KMS-11 (cell line): ENCODE measurements around the gene TWSG1.
"Not testable (repeated sequence)": the region's sequence is repeated elsewhere in the genome, so short reads cannot be mapped to it uniquely, and the experiment has no call there.

Source experiments
- H2AFZ ChIP-seq: fragments of 200-600 bp; sonication (generic); 2 replicates; pipeline ENCODE4 v1.6.1; 2016; ENCODE audit warnings: antibody characterized with exemption, mixed run types, low read depth
- H3K27ac ChIP-seq: fragments of 200-600 bp; sonication (generic); 2 replicates; pipeline ENCODE4 v1.6.1; 2016; ENCODE audit warnings: mild to moderate bottlenecking, mixed run types
- H3K27me3 ChIP-seq: fragments of 200-600 bp; sonication (generic); 2 replicates; pipeline ENCODE4 v1.6.1; 2017; ENCODE audit warnings: mild to moderate bottlenecking, low read depth, mixed run types, moderate library complexity; ENCODE audit not compliant: insufficient read depth
- H3K36me3 ChIP-seq: fragments of 200-600 bp; sonication (generic); 2 replicates; pipeline ENCODE4 v1.6.1; 2017; ENCODE audit warnings: mild to moderate bottlenecking, mixed run types; ENCODE audit not compliant: insufficient read depth
- H3K4me1 ChIP-seq: fragments of 200-600 bp; sonication (generic); 2 replicates; pipeline ENCODE4 v1.6.1; 2016; ENCODE audit warnings: mild to moderate bottlenecking, low read depth, mixed run types; ENCODE audit not compliant: poor library complexity, severe bottlenecking
- H3K4me2 ChIP-seq: fragments of 200-600 bp; sonication (generic); 2 replicates; pipeline ENCODE4 v1.7.0; 2016; ENCODE audit warnings: mild to moderate bottlenecking, mixed run types
- H3K4me3 ChIP-seq: fragments of 200-600 bp; sonication (generic); IDR thresholded peaks from 2 replicates; pipeline ENCODE4 v1.6.1; 2017; ENCODE audit warnings: low read depth, low read length, mixed read lengths; ENCODE audit not compliant: insufficient read depth
- H3K79me2 ChIP-seq: fragments of 200-600 bp; sonication (generic); 2 replicates; pipeline ENCODE4 v1.6.1; 2016; ENCODE audit warnings: low read depth, mixed run types; ENCODE audit not compliant: insufficient read depth
- H3K9ac ChIP-seq: fragments of 200-600 bp; sonication (generic); 2 replicates; pipeline ENCODE4 v1.6.1; 2016; ENCODE audit warnings: mild to moderate bottlenecking, mixed run types
- H4K20me1 ChIP-seq: fragments of 200-600 bp; sonication (generic); 2 replicates; pipeline ENCODE4 v1.6.1; 2016; ENCODE audit warnings: mild to moderate bottlenecking, mixed run types; ENCODE audit not compliant: insufficient read depth
- TF ChIP-seq, protein P1 (sequence below): fragments of 200-600 bp; sonication (generic); conservative IDR thresholded peaks from 2 replicates; pipeline ENCODE4 v1.6.1; 2017; ENCODE audit warnings: low read depth, mild to moderate bottlenecking, antibody characterized with exemption, low read length, moderate library complexity, mixed read lengths

TWSG1 gene

GRCh38 chr18:9431296-9431695 is 96.7 kb downstream of the TWSG1 start:
- TF ChIP-seq, protein P1, sequence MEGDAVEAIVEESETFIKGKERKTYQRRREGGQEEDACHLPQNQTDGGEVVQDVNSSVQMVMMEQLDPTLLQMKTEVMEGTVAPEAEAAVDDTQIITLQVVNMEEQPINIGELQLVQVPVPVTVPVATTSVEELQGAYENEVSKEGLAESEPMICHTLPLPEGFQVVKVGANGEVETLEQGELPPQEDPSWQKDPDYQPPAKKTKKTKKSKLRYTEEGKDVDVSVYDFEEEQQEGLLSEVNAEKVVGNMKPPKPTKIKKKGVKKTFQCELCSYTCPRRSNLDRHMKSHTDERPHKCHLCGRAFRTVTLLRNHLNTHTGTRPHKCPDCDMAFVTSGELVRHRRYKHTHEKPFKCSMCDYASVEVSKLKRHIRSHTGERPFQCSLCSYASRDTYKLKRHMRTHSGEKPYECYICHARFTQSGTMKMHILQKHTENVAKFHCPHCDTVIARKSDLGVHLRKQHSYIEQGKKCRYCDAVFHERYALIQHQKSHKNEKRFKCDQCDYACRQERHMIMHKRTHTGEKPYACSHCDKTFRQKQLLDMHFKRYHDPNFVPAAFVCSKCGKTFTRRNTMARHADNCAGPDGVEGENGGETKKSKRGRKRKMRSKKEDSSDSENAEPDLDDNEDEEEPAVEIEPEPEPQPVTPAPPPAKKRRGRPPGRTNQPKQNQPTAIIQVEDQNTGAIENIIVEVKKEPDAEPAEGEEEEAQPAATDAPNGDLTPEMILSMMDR: no peak
- Histone ChIP-seq H3K79me2 (no peaks in the 10 kb centered on the region), H3K36me3 (no peaks in the 10 kb centered on the region), H3K27me3 (no peaks in the 10 kb centered on the region), H3K4me2 (no peak overlapping the region), H2AFZ (no peak overlapping the region), H3K4me3 (no peak overlapping the region), H3K4me1 (no peaks in the 10 kb centered on the region), H3K9ac (no peak overlapping the region), H3K27ac (no peak overlapping the region), H4K20me1 (no peaks in the 10 kb centered on the region)

DNA sequence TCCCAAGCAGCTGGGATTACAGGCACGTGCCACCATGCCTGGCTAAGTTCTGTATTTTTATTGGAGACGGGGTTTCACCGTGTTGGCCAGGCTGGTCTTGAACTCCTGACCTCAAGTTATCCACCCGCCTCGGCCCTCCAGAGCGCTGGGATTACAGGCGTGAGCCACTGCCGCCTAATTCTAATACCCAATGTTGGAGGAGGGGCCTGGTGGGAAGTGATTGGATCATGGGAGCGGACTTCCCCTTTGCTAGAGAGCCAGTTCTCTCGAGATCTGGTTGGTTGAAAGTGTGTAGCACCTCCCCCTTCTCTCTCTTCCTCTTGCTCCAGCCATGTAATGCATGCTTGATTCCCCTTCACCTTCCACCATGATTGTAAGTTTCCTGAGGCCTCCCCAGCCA is 98.5 kb downstream of the TWSG1 start:
- H3K4me3 ChIP-seq, H3K36me3 ChIP-seq, H3K4me2 ChIP-seq, H3K27me3 ChIP-seq, H4K20me1 ChIP-seq, H2AFZ ChIP-seq, H3K9ac ChIP-seq, H3K79me2 ChIP-seq, H3K4me1 ChIP-seq, H3K27ac ChIP-seq: not testable (repeated sequence)

GRCh38 chr18:9433671-9434121 is 99.1 kb downstream of the TWSG1 start:
- H4K20me1 ChIP-seq: no peaks in the 10 kb centered on the region
- no peak overlapping the region for H3K4me3 ChIP-seq
- TF ChIP-seq, protein P1: no peak
- H3K36me3 ChIP-seq: no peaks in the 10 kb centered on the region
- H3K79me2 ChIP-seq: no peaks in the 10 kb centered on the region
- no peak overlapping the region for H2AFZ ChIP-seq
- no peaks in the 10 kb centered on the region for H3K4me1 ChIP-seq
- H3K27me3 ChIP-seq: no peaks in the 10 kb centered on the region
- no peak overlapping the region for H3K9ac ChIP-seq
- H3K27ac ChIP-seq: no peak overlapping the region
- H3K4me2 ChIP-seq: no peak overlapping the region

- Histone ChIP-seq H4K20me1 (no peaks in the 10 kb centered on the region), H3K27me3 (no peaks in the 10 kb centered on the region), H3K4me3 (no peak overlapping the region), H2AFZ (no peak overlapping the region), H3K36me3 (no peaks in the 10 kb centered on the region), H3K27ac (no peak overlapping the region), H3K79me2 (no peaks in the 10 kb centered on the region), H3K4me1 (no peaks in the 10 kb centered on the region), H3K4me2 (no peak overlapping the region), H3K9ac (no peak overlapping the region)
- TF ChIP-seq, protein P1: no peak
These were observed 99.6 kb downstream of the TWSG1 start for GRCh38 chr18:9434122-9434701.

GRCh38 chr18:9435041-9435440 is 100.5 kb downstream of the TWSG1 start:
- no peaks in the 10 kb centered on the region for H3K79me2 ChIP-seq
- H3K27me3 ChIP-seq: no peaks in the 10 kb centered on the region
- no peak overlapping the region for H3K9ac ChIP-seq
- H3K36me3 ChIP-seq: no peaks in the 10 kb centered on the region
- H3K4me3 ChIP-seq: no peak overlapping the region
- no peak overlapping the region for H3K27ac ChIP-seq
- H3K4me1 ChIP-seq: no peaks in the 10 kb centered on the region
- TF ChIP-seq, protein P1: no peak
- H2AFZ ChIP-seq: no peak overlapping the region
- no peaks in the 10 kb centered on the region for H4K20me1 ChIP-seq
- H3K4me2 ChIP-seq: no peak overlapping the region
